IMR-90 (cell line): ENCODE measurements around the gene RBM44. TPM values are rescaled to one million over a fixed set of nuclear protein-coding genes. Genes with fewer than 3 reads are reported as not detected.

ENCODE experiments used
- ATAC-seq: fragments of 200-7000 bp; cut with Tn5 transposase; 2 replicates; pipeline ENCODE4 v1.9.1; 2020; ENCODE audit warnings: low read depth, mild to moderate bottlenecking, moderate library complexity
- BruUV-seq: library from RNA; stranded (reverse); fragments of 400-500 nt; replicated peaks from 2 replicates; lab custom pipeline; 2021; lab: Mats Ljungman, UMichigan
- CTCF ChIA-PET: fragments of 300-600 bp; formaldehyde crosslinking; extraction: SDS; loops from one replicate; lab custom pipeline; 2021; ENCODE audit warnings: antibody characterized with exemption; lab: Yijun Ruan, JAX
- POLR2A ChIA-PET: fragments of 300-600 bp; sonication (Branson Sonifier 250); formaldehyde crosslinking; loops from one replicate; lab custom pipeline; 2022; ENCODE audit warnings: antibody characterized with exemption; ENCODE audit not compliant: unreplicated experiment; lab: Charles Lee
- DNase-seq: peaks from one replicate; pipeline ENCODE4 v3.0.0; 2013
- H2AFZ ChIP-seq: replicated peaks from 2 replicates; pipeline ENCODE3; 2013; ENCODE audit warnings: low read length, mild to moderate bottlenecking; ENCODE audit not compliant: poor library complexity
- H2AK5ac ChIP-seq: 2 replicates; pipeline ENCODE4 v1.6.1; 2013; ENCODE audit warnings: low read depth, low read length, inconsistent platforms
- H2AK9ac ChIP-seq: replicated peaks from 2 replicates; pipeline ENCODE3; 2013; ENCODE audit warnings: mild to moderate bottlenecking, low read depth, low read length, moderate library complexity; ENCODE audit not compliant: poor library complexity
- H2BK120ac ChIP-seq: 2 replicates; pipeline ENCODE4 v1.6.1; 2013; ENCODE audit warnings: low read depth, low read length, inconsistent platforms
- H2BK15ac ChIP-seq: 3 replicates; pipeline ENCODE4 v1.6.1; 2013; ENCODE audit warnings: low read depth, low read length, inconsistent platforms
- H2BK20ac ChIP-seq: 2 replicates; pipeline ENCODE4 v1.6.1; 2013; ENCODE audit warnings: low read depth, mild to moderate bottlenecking, inconsistent platforms, low read length, moderate library complexity
- H2BK5ac ChIP-seq: 2 replicates; pipeline ENCODE4 v1.6.1; 2013; ENCODE audit warnings: mild to moderate bottlenecking, low read depth, low read length, inconsistent platforms; ENCODE audit not compliant: poor library complexity, severe bottlenecking
- H3K14ac ChIP-seq: replicated peaks from 2 replicates; pipeline ENCODE4 v1.6.1; 2013; ENCODE audit warnings: low read depth, low read length, inconsistent platforms
- H3K18ac ChIP-seq: 2 replicates; pipeline ENCODE4 v1.6.1; 2013; ENCODE audit warnings: low read depth, low read length, control low read depth
- H3K23ac ChIP-seq: 2 replicates; pipeline ENCODE4 v1.6.1; 2013; ENCODE audit warnings: low read depth, low read length, inconsistent platforms
- H3K27ac ChIP-seq: 2 replicates; pipeline ENCODE4 v1.5.1; 2013; ENCODE audit warnings: mild to moderate bottlenecking, control low read depth, low read length; ENCODE audit not compliant: insufficient read depth
- H3K27me3 ChIP-seq: 2 replicates; pipeline ENCODE4 v1.6.1; 2013; ENCODE audit warnings: low read length; ENCODE audit not compliant: control insufficient read depth, insufficient read depth
- H3K36me3 ChIP-seq: 2 replicates; pipeline ENCODE4 v1.6.1; 2013; ENCODE audit warnings: low read length, mixed read lengths; ENCODE audit not compliant: control insufficient read depth, insufficient read depth
- H3K4ac ChIP-seq: 2 replicates; pipeline ENCODE4 v1.6.1; 2013; ENCODE audit warnings: low read depth, low read length, inconsistent platforms
- H3K4me1 ChIP-seq: 2 replicates; pipeline ENCODE4 v1.6.1; 2013; ENCODE audit warnings: low read length, mixed read lengths; ENCODE audit not compliant: control insufficient read depth, insufficient read depth
- H3K4me2 ChIP-seq: 2 replicates; pipeline ENCODE4 v1.6.1; 2013; ENCODE audit warnings: low read depth, mild to moderate bottlenecking, control low read depth, low read length, moderate library complexity
- H3K4me3 ChIP-seq: 2 replicates; pipeline ENCODE4 v1.5.1; 2013; ENCODE audit warnings: low read depth, mild to moderate bottlenecking, control low read depth, low read length, moderate library complexity; ENCODE audit not compliant: insufficient read depth
- H3K56ac ChIP-seq: 2 replicates; pipeline ENCODE4 v1.6.1; 2013; ENCODE audit warnings: low read length, inconsistent platforms; ENCODE audit not compliant: insufficient read depth; ENCODE audit errors: extremely low read depth
- H3K79me1 ChIP-seq, 2 experiments: 2 replicates each; pipeline ENCODE4 v1.6.1; 2013; ENCODE audit warnings: low read length in 2 of 2, inconsistent platforms in 1 of 2, low read depth in 1 of 2
- H3K9ac ChIP-seq: 2 replicates; pipeline ENCODE4 v1.6.1; 2013; ENCODE audit warnings: low read depth, low read length, control low read depth
- H3K9me1 ChIP-seq: 2 replicates; pipeline ENCODE4 v1.6.1; 2013; ENCODE audit warnings: low read length, inconsistent platforms; ENCODE audit not compliant: insufficient read depth
- H3K9me3 ChIP-seq: 2 replicates; pipeline ENCODE4 v1.6.1; 2013; ENCODE audit warnings: low read length; ENCODE audit not compliant: control insufficient read depth, insufficient read depth
- H4K20me1 ChIP-seq: 2 replicates; pipeline ENCODE4 v1.6.1; 2013; ENCODE audit warnings: low read length, inconsistent platforms; ENCODE audit not compliant: insufficient read depth
- H4K5ac ChIP-seq: 2 replicates; pipeline ENCODE4 v1.6.1; 2013; ENCODE audit warnings: mild to moderate bottlenecking, low read depth, low read length, control low read depth
- H4K8ac ChIP-seq, 2 experiments: 2 replicates each; pipeline ENCODE4 v1.6.1; 2013; ENCODE audit warnings: low read depth in 2 of 2, low read length in 2 of 2, control low read depth in 1 of 2, inconsistent platforms in 1 of 2
- H4K91ac ChIP-seq: 2 replicates; pipeline ENCODE4 v1.6.1; 2013; ENCODE audit warnings: low read depth, low read length, inconsistent platforms; ENCODE audit not compliant: insufficient read depth
- CHD1 ChIP-seq: IDR thresholded peaks from 2 replicates; pipeline ENCODE4 v1.6.1; 2012; ENCODE audit warnings: low read depth, low read length, improper control_type of control experiment
- MAFK ChIP-seq: IDR thresholded peaks from 2 replicates; pipeline ENCODE4 v1.6.1; 2012; ENCODE audit warnings: low read depth, low read length, improper control_type of control experiment
- MXI1 ChIP-seq: IDR thresholded peaks from 2 replicates; pipeline ENCODE4 v1.6.1; 2012; ENCODE audit warnings: low read depth, mild to moderate bottlenecking, low read length, moderate library complexity, borderline replicate concordance
- NFE2L2 ChIP-seq: fragments of 150-350 bp; IDR thresholded peaks from 2 replicates; pipeline ENCODE4 v1.6.1; 2016; ENCODE audit warnings: low read depth, mild to moderate bottlenecking, low read length
- POLR2A ChIP-seq: IDR thresholded peaks from 2 replicates; pipeline ENCODE4 v1.6.1; 2012; ENCODE audit warnings: mild to moderate bottlenecking, low read depth, low read length
- WGBS, 2 experiments: methylation state at CpG; one replicate each; pipeline versions ENCODE4 v1.1.5 to v1.1.7; 2013; ENCODE audit warnings: missing lambda C conversion rate in 2 of 2; ENCODE audit not compliant: insufficient read length in 1 of 2; ENCODE audit errors: extremely low coverage in 2 of 2; 5-methylcytosine and 5-hydroxymethylcytosine counted together
- dilution Hi-C: fragments of 300-500 bp; cut with HindIII; formaldehyde crosslinking; loops from one replicate; pipeline ENCODE4 v1.14.3; 2018; ENCODE audit warnings: low sequenced_read_pairs; ENCODE audit not compliant: unreplicated experiment
- in situ Hi-C: fragments of 300-500 bp; cut with MboI; formaldehyde crosslinking; loops from 3 replicates; pipeline ENCODE4 v1.14.3; 2019; ENCODE audit warnings: low sequenced_read_pairs, inconsistent platforms, mixed read lengths
- intact Hi-C: fragments of 100-400 bp; cut with micrococcal nuclease; formaldehyde crosslinking; loops from 2 replicates; pipeline ENCODE4 v1.10.0; 2022
- polyA plus RNA-seq, 3 experiments: library from polyadenylated mRNA; depleted of rRNA; stranded (reverse); fragments of >200 nt; gene quantifications; 2 replicates each; pipeline ENCODE4 v1.2.3, GENCODE V29; 2012; ENCODE audit warnings: low replicate concordance in 1 of 3
- total RNA-seq: library from RNA; depleted of rRNA; stranded (reverse); fragments of >200 nt; gene quantifications from 2 replicates; pipeline ENCODE4 v1.2.3, GENCODE V29; 2012
- TF ChIP-seq, protein P1 (sequence below): fragments of 150-350 bp; IDR thresholded peaks from 2 replicates; pipeline ENCODE4 v1.6.1; 2016; ENCODE audit warnings: low read depth, mild to moderate bottlenecking, low read length, moderate library complexity, borderline replicate concordance
- TF ChIP-seq, protein P2 (sequence below): conservative IDR thresholded peaks from 2 replicates; pipeline ENCODE4 v1.5.1; 2012; ENCODE audit warnings: mild to moderate bottlenecking, low read depth, low read length, improper control_type of control experiment

Gene RBM44
- total and polyA plus RNA-seq, 2 of the 4 experiments (the other 2 are of a cell fraction) = 0.14 to 0.18 TPM

DNA sequence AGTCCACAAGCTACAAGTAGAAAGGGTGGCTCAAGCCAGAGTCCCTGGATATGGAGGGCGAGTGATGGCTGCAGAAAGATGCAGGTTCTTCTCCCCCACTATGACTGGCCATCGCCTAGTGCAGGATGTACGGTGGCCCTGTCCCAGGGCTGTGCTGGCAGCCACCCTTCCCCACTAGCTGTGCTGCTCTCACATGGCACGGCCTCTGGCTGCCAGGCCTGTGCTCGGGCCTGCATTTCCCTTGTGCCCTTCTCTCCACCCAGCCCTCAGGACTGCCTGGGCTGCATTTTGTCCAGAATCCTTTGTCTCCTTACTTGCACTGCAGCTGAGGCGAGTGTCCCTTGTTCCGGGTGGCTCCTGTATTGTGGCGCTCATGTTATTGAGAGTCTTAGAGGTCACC lies 59.2 kb downstream of the RBM44 start:
- H2AK9ac ChIP-seq = no peak overlapping the region
- no peak overlapping the region for H3K23ac ChIP-seq
- no peak for DNase-seq
- no peak overlapping the region for H3K18ac ChIP-seq
- H3K56ac ChIP-seq = no peak overlapping the region
- WGBS, 2 experiments = 56% methylated on average over 4 of the region's 8 CpGs; no CpG with 5 or more reads in 1 of the 2 experiments
- TF ChIP-seq, protein P1, sequence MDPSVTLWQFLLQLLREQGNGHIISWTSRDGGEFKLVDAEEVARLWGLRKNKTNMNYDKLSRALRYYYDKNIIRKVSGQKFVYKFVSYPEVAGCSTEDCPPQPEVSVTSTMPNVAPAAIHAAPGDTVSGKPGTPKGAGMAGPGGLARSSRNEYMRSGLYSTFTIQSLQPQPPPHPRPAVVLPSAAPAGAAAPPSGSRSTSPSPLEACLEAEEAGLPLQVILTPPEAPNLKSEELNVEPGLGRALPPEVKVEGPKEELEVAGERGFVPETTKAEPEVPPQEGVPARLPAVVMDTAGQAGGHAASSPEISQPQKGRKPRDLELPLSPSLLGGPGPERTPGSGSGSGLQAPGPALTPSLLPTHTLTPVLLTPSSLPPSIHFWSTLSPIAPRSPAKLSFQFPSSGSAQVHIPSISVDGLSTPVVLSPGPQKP = no peak
- TF ChIP-seq MAFK = no peak
- no peak for TF ChIP-seq POLR2A
- TF ChIP-seq CHD1 = no peak
- TF ChIP-seq, protein P2, sequence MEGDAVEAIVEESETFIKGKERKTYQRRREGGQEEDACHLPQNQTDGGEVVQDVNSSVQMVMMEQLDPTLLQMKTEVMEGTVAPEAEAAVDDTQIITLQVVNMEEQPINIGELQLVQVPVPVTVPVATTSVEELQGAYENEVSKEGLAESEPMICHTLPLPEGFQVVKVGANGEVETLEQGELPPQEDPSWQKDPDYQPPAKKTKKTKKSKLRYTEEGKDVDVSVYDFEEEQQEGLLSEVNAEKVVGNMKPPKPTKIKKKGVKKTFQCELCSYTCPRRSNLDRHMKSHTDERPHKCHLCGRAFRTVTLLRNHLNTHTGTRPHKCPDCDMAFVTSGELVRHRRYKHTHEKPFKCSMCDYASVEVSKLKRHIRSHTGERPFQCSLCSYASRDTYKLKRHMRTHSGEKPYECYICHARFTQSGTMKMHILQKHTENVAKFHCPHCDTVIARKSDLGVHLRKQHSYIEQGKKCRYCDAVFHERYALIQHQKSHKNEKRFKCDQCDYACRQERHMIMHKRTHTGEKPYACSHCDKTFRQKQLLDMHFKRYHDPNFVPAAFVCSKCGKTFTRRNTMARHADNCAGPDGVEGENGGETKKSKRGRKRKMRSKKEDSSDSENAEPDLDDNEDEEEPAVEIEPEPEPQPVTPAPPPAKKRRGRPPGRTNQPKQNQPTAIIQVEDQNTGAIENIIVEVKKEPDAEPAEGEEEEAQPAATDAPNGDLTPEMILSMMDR = no peak
- TF ChIP-seq MXI1 = no peak
- TF ChIP-seq NFE2L2 = no peak
- no peak overlapping the region for H3K27ac ChIP-seq
- no peak for ATAC-seq
- no peaks in the 10 kb centered on the region for H4K20me1 ChIP-seq
- no peak overlapping the region for H3K4me3 ChIP-seq
- H2BK5ac ChIP-seq = no peak overlapping the region
- H3K9me1 ChIP-seq = no peaks in the 10 kb centered on the region
- in situ Hi-C loops = loop anchor here (5.0 kb wide), 1 partner anchor 405 kb away; no protein-coding TSS in a partner anchor
- peaks cover 4% of the 10 kb centered on the region; the same call in 1 of the 2 replicates for H3K4me1 ChIP-seq
- dilution Hi-C loops = no loop called here
- no peak overlapping the region for H3K4me2 ChIP-seq
- H3K36me3 ChIP-seq = no peaks in the 10 kb centered on the region
- H3K79me1 ChIP-seq = no peaks in the 10 kb centered on the region; a peak in 1 of 4 replicates
- no peak overlapping the region for H4K8ac ChIP-seq
- H2BK120ac ChIP-seq = no peak overlapping the region
- no peak overlapping the region for H3K14ac ChIP-seq
- no peak overlapping the region for H3K9ac ChIP-seq
- H3K9me3 ChIP-seq = no peaks in the 10 kb centered on the region
- H2BK15ac ChIP-seq = no peak overlapping the region
- no TSS peak for BruUV-seq
- no peak overlapping the region for H2BK20ac ChIP-seq
- no peaks in the 10 kb centered on the region; the same call in 1 of the 2 replicates for H3K27me3 ChIP-seq
- intact Hi-C loops = loop anchor here (1.0 to 5.0 kb wide), 5 partner anchors 109 to 406 kb away; partner anchors contain the start of genes SCLY and UBE2F
- H2AK5ac ChIP-seq = no peak overlapping the region
- ChIA-PET POLR2A (no interaction called here), CTCF (interaction anchor here (0.7 to 2.9 kb wide), 8 partner anchors 47 to 408 kb away, joined by 3 to 21 read pairs (median 4); no protein-coding TSS in a partner anchor)
- no peak overlapping the region for H4K5ac ChIP-seq
- H2AFZ ChIP-seq = no peak overlapping the region
- no peak overlapping the region for H4K91ac ChIP-seq
- H3K4ac ChIP-seq = no peak overlapping the region
